C4-2B (cell line): ENCODE data around the gene ZNF536.

Experiments
- H3K27ac ChIP-seq: fragments of 450-650 bp; 2 replicates; pipeline ENCODE4 v1.5.1; 2017
- ZFX ChIP-seq: fragments of 450-650 bp; IDR thresholded peaks from 2 replicates; pipeline ENCODE4 v1.6.1; 2017
- TF ChIP-seq, protein P1 (sequence below): fragments of 450-650 bp; conservative IDR thresholded peaks from 2 replicates; pipeline ENCODE4 v1.5.1; 2017; ENCODE audit warnings: mild to moderate bottlenecking

ZNF536 gene

DNA sequence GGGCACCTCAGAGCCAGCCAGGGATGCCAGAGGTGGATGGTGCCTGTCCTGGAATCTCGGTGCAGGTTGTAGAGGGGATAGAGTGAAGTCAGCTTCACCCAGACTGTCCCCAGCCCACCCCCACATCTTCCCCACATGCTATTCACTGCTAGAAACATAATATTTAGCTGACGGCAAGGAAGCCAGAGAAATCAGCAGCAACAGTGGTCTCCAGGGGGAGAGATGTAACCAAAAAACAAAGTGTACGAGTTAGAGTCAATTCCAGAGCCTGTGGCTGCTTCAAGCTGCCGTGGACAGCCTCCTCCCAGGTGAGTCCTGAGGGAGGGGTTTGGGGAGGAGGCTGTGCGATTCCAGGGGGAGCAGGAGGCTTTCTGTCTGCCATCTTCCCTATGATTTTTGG is 97.6 kb downstream of the ZNF536 start:
- no peak for TF ChIP-seq ZFX
- TF ChIP-seq, protein P1, sequence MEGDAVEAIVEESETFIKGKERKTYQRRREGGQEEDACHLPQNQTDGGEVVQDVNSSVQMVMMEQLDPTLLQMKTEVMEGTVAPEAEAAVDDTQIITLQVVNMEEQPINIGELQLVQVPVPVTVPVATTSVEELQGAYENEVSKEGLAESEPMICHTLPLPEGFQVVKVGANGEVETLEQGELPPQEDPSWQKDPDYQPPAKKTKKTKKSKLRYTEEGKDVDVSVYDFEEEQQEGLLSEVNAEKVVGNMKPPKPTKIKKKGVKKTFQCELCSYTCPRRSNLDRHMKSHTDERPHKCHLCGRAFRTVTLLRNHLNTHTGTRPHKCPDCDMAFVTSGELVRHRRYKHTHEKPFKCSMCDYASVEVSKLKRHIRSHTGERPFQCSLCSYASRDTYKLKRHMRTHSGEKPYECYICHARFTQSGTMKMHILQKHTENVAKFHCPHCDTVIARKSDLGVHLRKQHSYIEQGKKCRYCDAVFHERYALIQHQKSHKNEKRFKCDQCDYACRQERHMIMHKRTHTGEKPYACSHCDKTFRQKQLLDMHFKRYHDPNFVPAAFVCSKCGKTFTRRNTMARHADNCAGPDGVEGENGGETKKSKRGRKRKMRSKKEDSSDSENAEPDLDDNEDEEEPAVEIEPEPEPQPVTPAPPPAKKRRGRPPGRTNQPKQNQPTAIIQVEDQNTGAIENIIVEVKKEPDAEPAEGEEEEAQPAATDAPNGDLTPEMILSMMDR: no peak
- no peak overlapping the region for H3K27ac ChIP-seq

DNA sequence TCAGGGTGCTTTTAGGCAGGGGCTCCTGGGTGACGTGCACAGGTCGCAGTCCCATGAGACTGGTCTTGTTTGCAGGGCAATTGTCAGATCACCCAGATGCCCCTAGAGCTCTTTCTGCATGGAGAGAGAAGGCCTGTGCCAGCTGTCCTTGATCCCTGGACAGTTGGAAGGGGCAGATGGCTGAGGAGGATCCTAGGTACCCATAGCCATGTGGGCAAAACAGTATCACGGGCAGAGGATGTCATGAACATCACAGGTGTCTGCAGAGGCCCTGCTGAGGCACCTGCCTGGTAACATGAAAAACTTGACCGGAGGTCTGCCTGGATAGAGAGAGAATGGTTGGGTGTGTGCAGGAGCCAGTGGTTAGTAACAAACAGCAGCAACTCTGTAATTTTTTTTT is 99.3 kb downstream of the ZNF536 start:
- no peak overlapping the region for H3K27ac ChIP-seq
- TF ChIP-seq, protein P1: no peak
- TF ChIP-seq ZFX: no peak

DNA sequence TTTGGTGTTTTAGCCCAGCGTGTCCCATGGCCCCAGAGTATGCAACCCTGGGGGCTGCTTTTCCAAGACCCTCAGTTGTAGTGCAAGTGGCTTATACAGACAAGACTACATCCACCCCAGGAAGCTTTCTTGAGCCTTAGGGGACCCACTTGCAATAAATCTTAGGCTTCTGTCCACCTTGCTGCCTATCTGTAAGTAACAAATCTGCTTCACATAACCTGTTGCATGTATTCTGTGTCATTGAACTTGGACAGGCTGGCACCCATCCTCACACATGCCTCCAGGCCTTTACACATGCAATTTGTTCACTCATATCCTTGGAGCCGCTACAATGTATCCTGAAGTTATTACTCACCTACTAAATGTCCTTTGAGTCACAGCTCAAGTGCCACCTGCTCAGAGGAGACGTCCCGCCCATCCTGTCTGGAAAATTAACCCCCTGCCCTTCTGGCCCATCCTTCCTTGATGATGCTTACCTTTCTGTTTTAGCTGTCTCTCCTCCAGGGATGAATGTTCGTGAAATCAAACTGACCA is 101.2 kb downstream of the ZNF536 start:
- H3K27ac ChIP-seq: no peak overlapping the region
- no peak for TF ChIP-seq ZFX
- TF ChIP-seq, protein P1: no peak

DNA sequence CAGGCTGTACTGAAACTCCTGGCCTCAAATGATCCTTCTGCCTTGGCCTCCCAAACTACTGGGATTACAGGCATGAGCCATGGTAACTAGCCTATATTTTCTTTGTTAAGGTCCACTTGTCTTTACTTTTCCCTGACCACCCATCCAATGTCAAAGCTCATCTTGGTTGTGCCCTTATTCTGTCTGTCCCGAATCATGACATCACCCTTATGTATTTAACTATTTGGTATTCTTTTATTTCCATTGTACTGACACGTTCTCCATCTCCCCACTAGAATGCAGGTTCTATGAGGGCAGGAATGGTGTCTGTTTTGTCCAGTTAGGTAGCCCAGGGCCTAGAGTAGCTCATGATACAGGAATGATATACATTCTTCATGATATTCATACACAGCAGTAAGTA is 104.8 kb downstream of the ZNF536 start:
- TF ChIP-seq ZFX: no peak
- TF ChIP-seq, protein P1: no peak
- H3K27ac ChIP-seq: no peak overlapping the region

DNA sequence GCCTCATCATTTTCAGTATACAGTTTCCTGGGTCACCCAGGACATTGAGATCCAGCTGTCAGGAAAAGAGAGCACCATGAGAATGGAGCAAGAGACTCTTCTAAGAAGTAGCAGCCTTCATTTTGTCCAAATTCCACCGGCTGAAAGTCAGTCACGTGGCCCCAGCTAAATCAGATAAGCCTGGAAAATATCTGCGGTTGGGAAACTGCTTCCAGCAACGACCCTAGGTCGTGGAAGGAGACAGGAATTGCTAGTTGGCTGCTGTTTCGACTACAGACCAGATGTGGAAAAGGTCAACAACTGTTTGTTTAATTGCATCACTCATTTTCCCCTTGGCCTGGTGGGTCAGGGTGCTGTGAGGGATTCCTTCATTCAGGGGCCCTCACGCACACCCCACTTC is 107.0 kb downstream of the ZNF536 start:
- TF ChIP-seq ZFX: no peak
- TF ChIP-seq, protein P1: no peak
- no peak overlapping the region for H3K27ac ChIP-seq

DNA sequence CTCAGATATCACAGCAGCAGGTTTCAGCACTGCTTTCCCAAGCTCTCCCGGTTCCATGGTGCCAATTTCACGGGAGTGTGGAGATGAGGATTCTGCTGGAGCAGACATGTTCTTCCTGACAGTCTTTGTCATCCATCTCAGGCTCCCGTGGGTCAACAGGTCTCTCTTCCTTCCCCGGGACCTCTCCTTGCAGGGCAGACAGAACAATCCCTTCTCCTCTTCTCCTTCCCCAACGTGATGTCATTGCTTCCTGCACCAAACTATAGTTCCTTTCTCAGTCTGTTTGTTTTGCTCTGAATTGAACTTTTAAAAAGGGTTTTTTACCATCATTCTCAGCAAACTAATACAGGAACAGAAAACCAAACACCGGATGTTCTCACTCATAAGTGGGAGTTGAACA is 107.9 kb downstream of the ZNF536 start:
- no peak for TF ChIP-seq ZFX
- TF ChIP-seq, protein P1: no peak
- no peak overlapping the region for H3K27ac ChIP-seq

DNA sequence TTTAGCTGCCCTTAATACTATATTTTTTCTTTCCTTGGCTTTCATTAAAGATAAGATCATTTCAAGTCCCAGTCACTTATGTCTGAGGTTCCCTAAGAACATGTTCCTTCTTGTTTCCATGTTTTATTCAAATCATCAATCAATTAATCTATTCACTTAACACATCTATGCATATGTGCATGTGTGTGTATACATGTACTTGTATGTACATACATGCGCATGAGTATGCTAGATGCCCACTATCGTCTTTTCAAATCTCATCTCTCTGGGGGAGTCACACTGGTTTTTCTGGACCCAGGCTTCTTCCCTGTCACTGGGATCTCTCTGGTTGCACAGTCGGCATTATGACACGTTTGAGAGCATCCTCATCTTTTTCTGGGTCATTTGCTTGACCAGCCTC is 108.9 kb downstream of the ZNF536 start:
- TF ChIP-seq, protein P1: no peak
- no peak for TF ChIP-seq ZFX
- no peak overlapping the region for H3K27ac ChIP-seq
